ENCODE data around the gene MYCL. TPM values are rescaled to one million over a fixed set of nuclear protein-coding genes. Genes with fewer than 3 reads are reported as not detected.

The MYCL gene
- total and polyA plus RNA-seq, 2 of the 8 experiments (the other 6 are each of a cell fraction or from before 2014, with no cell fraction given) = 20.3 to 28.8 TPM

DNA sequence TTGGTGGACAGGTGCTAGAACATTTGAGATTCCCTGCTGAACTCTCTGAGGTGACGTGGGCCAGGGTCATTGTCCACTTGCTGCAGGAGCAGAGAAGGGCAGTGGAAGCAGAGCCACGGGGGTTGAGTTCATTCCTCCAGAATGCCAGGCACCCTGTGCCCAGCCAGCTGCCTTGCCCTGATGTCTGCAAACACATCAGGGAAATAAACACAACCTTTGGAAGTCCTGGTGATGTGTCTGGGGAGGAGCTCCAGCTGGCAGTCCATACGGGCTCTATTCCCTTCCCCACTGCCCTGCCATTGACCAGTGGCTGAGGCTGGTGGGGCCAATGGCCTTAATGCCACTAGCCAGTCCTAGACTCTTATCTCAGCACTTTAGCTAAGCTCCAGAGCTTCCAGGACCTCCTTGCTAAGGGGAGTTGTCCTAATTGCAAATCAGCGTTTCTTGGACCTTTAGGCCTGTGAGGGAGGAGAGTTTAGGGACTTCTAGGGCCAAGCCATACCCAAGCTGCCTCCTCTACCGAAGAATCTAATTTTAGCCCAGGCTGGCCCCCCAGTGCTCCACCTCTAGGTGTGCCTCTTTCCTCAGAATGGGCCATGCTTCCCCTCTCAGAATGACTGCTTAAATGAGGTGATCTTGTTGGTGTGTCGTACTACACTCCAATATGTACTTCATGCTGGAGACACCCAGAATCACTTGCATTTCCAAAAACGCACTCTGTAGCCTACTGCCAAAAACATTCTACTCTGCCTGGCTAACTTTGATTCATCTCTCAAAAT lies 27.3 kb upstream of the MYCL start (continued):
- TF ChIP-seq GABPA (IDR thresholded peaks at IDR 0.05; ENCODE audit: borderline replicate concordance, insufficient read depth, low read length) (no peak), EZH2 (IDR thresholded peaks at IDR 0.05; ENCODE audit: low read depth, low read length, severe bottlenecking) (no peak), TBP (IDR thresholded peaks at IDR 0.05; ENCODE audit: low read depth, low read length) (no peak), SIX5 (IDR thresholded peaks at IDR 0.05; ENCODE audit: low read depth, low read length) (no peak), SP1 (IDR thresholded peaks at IDR 0.05; ENCODE audit: low read depth, low read length) (no peak)
- TF ChIP-seq, protein P1, sequence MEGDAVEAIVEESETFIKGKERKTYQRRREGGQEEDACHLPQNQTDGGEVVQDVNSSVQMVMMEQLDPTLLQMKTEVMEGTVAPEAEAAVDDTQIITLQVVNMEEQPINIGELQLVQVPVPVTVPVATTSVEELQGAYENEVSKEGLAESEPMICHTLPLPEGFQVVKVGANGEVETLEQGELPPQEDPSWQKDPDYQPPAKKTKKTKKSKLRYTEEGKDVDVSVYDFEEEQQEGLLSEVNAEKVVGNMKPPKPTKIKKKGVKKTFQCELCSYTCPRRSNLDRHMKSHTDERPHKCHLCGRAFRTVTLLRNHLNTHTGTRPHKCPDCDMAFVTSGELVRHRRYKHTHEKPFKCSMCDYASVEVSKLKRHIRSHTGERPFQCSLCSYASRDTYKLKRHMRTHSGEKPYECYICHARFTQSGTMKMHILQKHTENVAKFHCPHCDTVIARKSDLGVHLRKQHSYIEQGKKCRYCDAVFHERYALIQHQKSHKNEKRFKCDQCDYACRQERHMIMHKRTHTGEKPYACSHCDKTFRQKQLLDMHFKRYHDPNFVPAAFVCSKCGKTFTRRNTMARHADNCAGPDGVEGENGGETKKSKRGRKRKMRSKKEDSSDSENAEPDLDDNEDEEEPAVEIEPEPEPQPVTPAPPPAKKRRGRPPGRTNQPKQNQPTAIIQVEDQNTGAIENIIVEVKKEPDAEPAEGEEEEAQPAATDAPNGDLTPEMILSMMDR (IDR thresholded peaks at IDR 0.05; ENCODE audit: control extremely low read depth in 1 of 3, insufficient read depth in 1 of 3, low read depth in 1 of 3, low read length in 3 of 3) = no peak

Measured in H1 (cell line).